ENCODE data around the gene ATXN10. TPM values are rescaled to one million over a fixed set of nuclear protein-coding genes. Genes with fewer than 3 reads are reported as not detected.

The ATXN10 gene
- polyA plus RNA-seq, 3 donors = 60.1 to 106 (median 92.4) TPM

DNA sequence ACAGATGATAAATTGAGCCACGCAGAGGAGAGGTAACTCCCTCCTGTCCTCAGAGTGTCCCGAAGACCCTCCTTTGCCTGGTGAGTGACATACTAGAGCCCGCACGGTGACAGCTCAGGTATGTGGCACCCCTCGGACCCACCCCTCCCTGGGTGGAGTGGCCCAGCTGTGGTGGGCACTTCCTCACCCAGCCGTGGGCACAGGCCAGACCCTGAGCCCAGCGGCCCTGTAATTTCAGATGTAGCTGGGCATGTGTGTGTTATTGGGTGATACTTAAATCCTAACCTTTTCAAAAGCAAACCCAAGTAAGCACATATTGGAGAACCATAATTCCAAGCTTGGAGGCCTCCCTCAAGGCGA is 212.2 kb downstream of the ATXN10 start:
- 89% methylated on average over 4 of the region's 8 CpGs for WGBS (ENCODE audit: insufficient coverage)
- no peak for DNase-seq
- Mint-ChIP-seq H3K9me3 (peaks cover 0 to 13% (median 2%) of the 10 kb centered on the region in 7 donors), H3K4me3 (no peak overlapping the region), H3K27ac (no peak overlapping the region), H3K36me3 (no peaks in the 10 kb centered on the region), H3K27me3 (ENCODE audit: low read depth in 3 of 3) (peaks cover 35 to 55% (median 46%) of the 10 kb centered on the region in 3 donors), H3K4me1 (no peaks in the 10 kb centered on the region)
- Histone ChIP-seq H3K36me3 (replicated peaks in 1 of 2; ENCODE audit: control insufficient read depth in 1 of 2, insufficient read depth in 2 of 2, low read length in 2 of 2) (no peaks in the 10 kb centered on the region), H3K9ac (ENCODE audit: insufficient read depth, low read length, poor library complexity, severe bottlenecking) (no peak overlapping the region), H3K9me3 (replicated peaks in 1 of 2; ENCODE audit: control insufficient read depth in 1 of 2, insufficient read depth in 1 of 2, low read length in 2 of 2) (peaks cover 0 to 2% of the 10 kb centered on the region in 2 donors), H3K27me3 (ENCODE audit: control insufficient read depth in 2 of 2, insufficient read depth in 2 of 2, low read length in 2 of 2) (peaks cover 11 to 39% of the 10 kb centered on the region in 2 donors), H3K79me2 (ENCODE audit: insufficient read depth, low read length) (no peaks in the 10 kb centered on the region), H2AFZ (ENCODE audit: insufficient read depth, low read depth, low read length, poor library complexity, severe bottlenecking) (no peak overlapping the region), H3K27ac (ENCODE audit: low read depth in 1 of 2, low read length in 2 of 2) (no peak overlapping the region), H3K4me2 (replicated peaks; ENCODE audit: extremely low read depth, low read length, poor library complexity, severe bottlenecking) (no peak overlapping the region), H4K20me1 (ENCODE audit: insufficient read depth, low read length) (no peaks in the 10 kb centered on the region), H3K4me1 (ENCODE audit: control insufficient read depth in 1 of 2, insufficient read depth in 2 of 2, low read length in 2 of 2) (no peaks in the 10 kb centered on the region), H3K4me3 (replicated peaks in 1 of 3; ENCODE audit: low read depth in 2 of 3, low read length in 3 of 3) (no peak overlapping the region)
- intact Hi-C loops (cut with micrococcal nuclease) = no loop called here
- TF ChIP-seq, protein P1, sequence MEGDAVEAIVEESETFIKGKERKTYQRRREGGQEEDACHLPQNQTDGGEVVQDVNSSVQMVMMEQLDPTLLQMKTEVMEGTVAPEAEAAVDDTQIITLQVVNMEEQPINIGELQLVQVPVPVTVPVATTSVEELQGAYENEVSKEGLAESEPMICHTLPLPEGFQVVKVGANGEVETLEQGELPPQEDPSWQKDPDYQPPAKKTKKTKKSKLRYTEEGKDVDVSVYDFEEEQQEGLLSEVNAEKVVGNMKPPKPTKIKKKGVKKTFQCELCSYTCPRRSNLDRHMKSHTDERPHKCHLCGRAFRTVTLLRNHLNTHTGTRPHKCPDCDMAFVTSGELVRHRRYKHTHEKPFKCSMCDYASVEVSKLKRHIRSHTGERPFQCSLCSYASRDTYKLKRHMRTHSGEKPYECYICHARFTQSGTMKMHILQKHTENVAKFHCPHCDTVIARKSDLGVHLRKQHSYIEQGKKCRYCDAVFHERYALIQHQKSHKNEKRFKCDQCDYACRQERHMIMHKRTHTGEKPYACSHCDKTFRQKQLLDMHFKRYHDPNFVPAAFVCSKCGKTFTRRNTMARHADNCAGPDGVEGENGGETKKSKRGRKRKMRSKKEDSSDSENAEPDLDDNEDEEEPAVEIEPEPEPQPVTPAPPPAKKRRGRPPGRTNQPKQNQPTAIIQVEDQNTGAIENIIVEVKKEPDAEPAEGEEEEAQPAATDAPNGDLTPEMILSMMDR (IDR thresholded peaks at IDR 0.05) = no peak

DNA sequence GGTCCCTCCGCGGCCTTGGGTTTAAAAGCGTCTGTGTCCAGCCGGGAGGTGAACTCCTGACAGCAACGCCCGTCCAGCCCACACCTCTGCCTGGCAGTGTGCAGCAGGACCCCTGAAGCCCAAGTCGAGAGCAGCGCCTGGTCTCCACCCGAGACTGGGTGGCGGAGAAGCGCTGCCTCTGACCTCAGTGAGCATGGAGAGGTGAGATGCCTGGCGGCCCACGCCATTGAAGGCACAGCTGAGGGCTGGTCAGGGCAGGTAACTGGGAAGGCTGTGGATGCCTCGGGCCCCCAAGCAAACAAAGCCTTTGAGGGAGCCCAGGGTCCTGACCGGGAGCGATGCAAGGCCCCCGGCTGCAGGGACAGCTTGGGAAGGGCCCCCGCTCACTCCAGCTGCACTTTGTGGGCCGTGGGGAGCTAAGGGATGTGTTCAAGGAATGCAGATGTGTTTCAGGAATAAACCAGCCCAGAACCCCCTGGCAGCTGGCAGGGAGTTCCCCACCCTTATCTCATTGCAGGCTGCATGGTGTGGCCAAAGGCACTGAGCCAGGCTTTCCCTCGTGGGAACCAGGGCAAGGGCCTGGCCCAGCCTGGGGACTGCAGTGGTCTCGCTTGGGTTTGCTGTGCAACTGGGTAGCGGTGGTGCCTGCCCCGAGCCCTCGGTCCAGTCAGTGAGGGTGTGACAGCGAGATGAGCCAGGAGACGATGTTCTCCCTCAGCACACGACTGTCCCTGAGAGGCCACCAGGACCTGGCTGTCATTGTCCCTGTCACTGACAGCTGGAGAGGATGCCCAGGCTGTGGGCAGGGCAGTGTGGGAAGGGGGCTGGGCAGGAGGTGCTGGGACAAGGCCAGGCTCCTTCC is 212.8 kb downstream of the ATXN10 start:
- WGBS (ENCODE audit: insufficient coverage) = 75% methylated on average over 24 of the region's 27 CpGs
- Histone ChIP-seq H3K4me3 (replicated peaks in 1 of 3; ENCODE audit: low read depth in 2 of 3, low read length in 3 of 3) (no peak overlapping the region), H3K79me2 (ENCODE audit: insufficient read depth, low read length) (no peaks in the 10 kb centered on the region), H3K27me3 (ENCODE audit: control insufficient read depth in 2 of 2, insufficient read depth in 2 of 2, low read length in 2 of 2) (peaks cover 11 to 41% of the 10 kb centered on the region in 2 donors), H2AFZ (ENCODE audit: insufficient read depth, low read depth, low read length, poor library complexity, severe bottlenecking) (no peak overlapping the region), H3K4me1 (ENCODE audit: control insufficient read depth in 1 of 2, insufficient read depth in 2 of 2, low read length in 2 of 2) (no peaks in the 10 kb centered on the region), H3K36me3 (replicated peaks in 1 of 2; ENCODE audit: control insufficient read depth in 1 of 2, insufficient read depth in 2 of 2, low read length in 2 of 2) (no peaks in the 10 kb centered on the region), H3K4me2 (replicated peaks; ENCODE audit: extremely low read depth, low read length, poor library complexity, severe bottlenecking) (no peak overlapping the region), H3K27ac (ENCODE audit: low read depth in 1 of 2, low read length in 2 of 2) (no peak overlapping the region), H3K9ac (ENCODE audit: insufficient read depth, low read length, poor library complexity, severe bottlenecking) (no peak overlapping the region), H3K9me3 (replicated peaks in 1 of 2; ENCODE audit: control insufficient read depth in 1 of 2, insufficient read depth in 1 of 2, low read length in 2 of 2) (no peaks in the 10 kb centered on the region), H4K20me1 (ENCODE audit: insufficient read depth, low read length) (no peaks in the 10 kb centered on the region)
- Mint-ChIP-seq H3K27me3 (ENCODE audit: low read depth in 3 of 3) (peaks cover 36 to 56% (median 46%) of the 10 kb centered on the region in 3 donors), H3K9me3 (peaks cover 0 to 13% (median 2%) of the 10 kb centered on the region in 7 donors), H3K4me1 (no peaks in the 10 kb centered on the region), H3K4me3 (no peak overlapping the region), H3K27ac (no peak overlapping the region), H3K36me3 (no peaks in the 10 kb centered on the region)
- intact Hi-C loops (cut with micrococcal nuclease) = no loop called here
- TF ChIP-seq, protein P1 (IDR thresholded peaks at IDR 0.05) = no peak
- no peak for DNase-seq

Data from CD14-positive monocyte (primary cell).